HCT116 (cell line): Measurements from ENCODE around the gene ZNF213.

Experiments
- EZH2 ChIP-seq: fragments of 200-600 bp; sonication (generic); IDR thresholded peaks from 2 replicates; pipeline ENCODE4 v1.6.1; 2017; ENCODE audit warnings: antibody characterized with exemption, mixed run types
- EZH2phosphoT487 ChIP-seq: fragments of 200-600 bp; IDR thresholded peaks from 2 replicates; pipeline ENCODE4 v1.6.1; 2018; ENCODE audit warnings: antibody characterized with exemption, borderline replicate concordance
- ZNF274 ChIP-seq: fragments of 200-500 bp; sonication (Bioruptor generic); IDR thresholded peaks from 2 replicates; pipeline ENCODE4 v1.6.1; 2014; ENCODE audit warnings: mild to moderate bottlenecking, low read depth, low read length, inconsistent platforms
- TF ChIP-seq, protein P1 (sequence below): IDR thresholded peaks from 2 replicates; pipeline ENCODE4 v1.6.1; 2011; ENCODE audit warnings: mild to moderate bottlenecking, low read length, moderate library complexity; ENCODE audit not compliant: insufficient replicate concordance; ENCODE audit errors: extremely low read depth
- TF ChIP-seq, protein P2 (sequence below), 3 experiments: fragments of 200-600 bp in 1 of 3; sonication (generic) in 1 of 3; IDR thresholded peaks in 2 of 3; conservative IDR thresholded peaks in 1 of 3; 2 replicates each; pipeline ENCODE4 v1.5.1; 2012 to 2017; ENCODE audit warnings: low read depth in 2 of 3, low read length in 2 of 3, antibody characterized with exemption in 1 of 3, borderline replicate concordance in 1 of 3, control low read depth in 1 of 3, mild to moderate bottlenecking in 1 of 3, mixed read lengths in 1 of 3, mixed run types in 1 of 3, moderate library complexity in 1 of 3; ENCODE audit not compliant: insufficient read depth in 1 of 3

DNA sequence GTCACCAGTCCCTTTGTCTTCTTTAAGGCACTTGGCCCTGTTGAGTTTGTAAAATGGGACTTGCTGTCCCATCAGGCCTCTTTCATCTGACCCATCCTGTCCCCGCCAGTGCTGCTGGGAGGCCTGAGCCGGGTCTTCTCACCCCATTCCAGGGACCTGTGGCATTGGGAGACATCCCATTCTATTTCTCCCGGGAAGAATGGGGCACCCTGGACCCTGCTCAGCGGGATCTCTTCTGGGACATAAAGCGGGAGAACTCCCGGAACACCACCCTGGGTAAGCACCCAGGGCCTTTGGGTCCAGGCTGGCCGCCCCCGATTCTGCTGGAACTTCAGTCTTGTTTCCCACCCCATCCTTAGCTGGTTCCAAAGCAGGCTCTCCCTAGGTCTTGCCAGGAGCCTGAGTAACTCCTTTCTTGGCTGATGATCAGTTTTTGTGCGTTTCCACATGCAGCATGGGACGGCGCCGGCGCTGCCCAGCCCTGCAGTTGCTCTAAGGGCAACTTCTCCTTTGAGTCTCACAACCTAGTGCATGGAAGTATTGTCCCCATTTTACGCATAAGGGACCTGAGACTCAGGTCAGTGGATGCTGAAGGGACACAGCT is 4.1 kb downstream of the ZNF213 start:
- TF ChIP-seq, protein P1, sequence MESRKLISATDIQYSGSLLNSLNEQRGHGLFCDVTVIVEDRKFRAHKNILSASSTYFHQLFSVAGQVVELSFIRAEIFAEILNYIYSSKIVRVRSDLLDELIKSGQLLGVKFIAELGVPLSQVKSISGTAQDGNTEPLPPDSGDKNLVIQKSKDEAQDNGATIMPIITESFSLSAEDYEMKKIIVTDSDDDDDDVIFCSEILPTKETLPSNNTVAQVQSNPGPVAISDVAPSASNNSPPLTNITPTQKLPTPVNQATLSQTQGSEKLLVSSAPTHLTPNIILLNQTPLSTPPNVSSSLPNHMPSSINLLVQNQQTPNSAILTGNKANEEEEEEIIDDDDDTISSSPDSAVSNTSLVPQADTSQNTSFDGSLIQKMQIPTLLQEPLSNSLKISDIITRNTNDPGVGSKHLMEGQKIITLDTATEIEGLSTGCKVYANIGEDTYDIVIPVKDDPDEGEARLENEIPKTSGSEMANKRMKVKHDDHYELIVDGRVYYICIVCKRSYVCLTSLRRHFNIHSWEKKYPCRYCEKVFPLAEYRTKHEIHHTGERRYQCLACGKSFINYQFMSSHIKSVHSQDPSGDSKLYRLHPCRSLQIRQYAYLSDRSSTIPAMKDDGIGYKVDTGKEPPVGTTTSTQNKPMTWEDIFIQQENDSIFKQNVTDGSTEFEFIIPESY: no peak
- TF ChIP-seq, protein P2, sequence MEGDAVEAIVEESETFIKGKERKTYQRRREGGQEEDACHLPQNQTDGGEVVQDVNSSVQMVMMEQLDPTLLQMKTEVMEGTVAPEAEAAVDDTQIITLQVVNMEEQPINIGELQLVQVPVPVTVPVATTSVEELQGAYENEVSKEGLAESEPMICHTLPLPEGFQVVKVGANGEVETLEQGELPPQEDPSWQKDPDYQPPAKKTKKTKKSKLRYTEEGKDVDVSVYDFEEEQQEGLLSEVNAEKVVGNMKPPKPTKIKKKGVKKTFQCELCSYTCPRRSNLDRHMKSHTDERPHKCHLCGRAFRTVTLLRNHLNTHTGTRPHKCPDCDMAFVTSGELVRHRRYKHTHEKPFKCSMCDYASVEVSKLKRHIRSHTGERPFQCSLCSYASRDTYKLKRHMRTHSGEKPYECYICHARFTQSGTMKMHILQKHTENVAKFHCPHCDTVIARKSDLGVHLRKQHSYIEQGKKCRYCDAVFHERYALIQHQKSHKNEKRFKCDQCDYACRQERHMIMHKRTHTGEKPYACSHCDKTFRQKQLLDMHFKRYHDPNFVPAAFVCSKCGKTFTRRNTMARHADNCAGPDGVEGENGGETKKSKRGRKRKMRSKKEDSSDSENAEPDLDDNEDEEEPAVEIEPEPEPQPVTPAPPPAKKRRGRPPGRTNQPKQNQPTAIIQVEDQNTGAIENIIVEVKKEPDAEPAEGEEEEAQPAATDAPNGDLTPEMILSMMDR (IDR thresholded peaks at IDR 0.05 in 2 of 3, conservative IDR thresholded peaks at IDR 0.05 in 1 of 3; ENCODE audit: borderline replicate concordance in 1 of 3, insufficient read depth in 1 of 3, low read depth in 2 of 3, low read length in 2 of 3): no peak
- TF ChIP-seq EZH2phosphoT487: no peak
- no peak for TF ChIP-seq ZNF274
- no peak for TF ChIP-seq EZH2
